ENCODE data around the gene METTL1.
A peak's percentile ranks its signal among the peaks of the same experiment; 100 is the strongest.

The METTL1 gene

DNA sequence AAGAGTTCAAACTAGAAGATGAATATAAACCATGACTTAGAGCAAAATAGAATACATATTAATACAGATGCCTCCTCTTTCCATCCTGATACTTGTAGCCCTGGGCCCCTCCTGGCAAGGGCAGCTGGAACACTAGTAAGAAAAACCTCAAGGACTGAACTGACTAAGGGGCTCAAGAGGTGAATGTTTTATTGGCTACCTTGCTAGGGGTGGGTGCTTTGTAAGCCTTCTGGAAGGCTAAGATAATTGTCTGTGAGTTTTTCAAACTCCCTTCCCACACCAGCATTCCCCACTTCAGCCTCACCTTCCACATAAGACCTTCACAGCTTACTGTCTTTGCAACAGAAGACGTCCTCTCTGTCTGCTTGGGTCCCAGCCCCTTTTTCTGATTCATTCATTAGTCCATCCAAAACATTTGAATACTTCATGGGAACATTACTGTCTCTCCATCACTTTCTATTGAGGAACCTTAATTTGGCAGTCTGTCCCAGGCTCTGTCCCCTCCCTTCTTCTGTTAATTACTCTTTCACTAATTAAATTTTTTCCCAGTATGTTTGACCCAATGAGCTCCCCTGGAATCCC lies 18.1 kb downstream of the METTL1 start:
- no peak for DNase-seq (ENCODE audit: low read depth)

DNA sequence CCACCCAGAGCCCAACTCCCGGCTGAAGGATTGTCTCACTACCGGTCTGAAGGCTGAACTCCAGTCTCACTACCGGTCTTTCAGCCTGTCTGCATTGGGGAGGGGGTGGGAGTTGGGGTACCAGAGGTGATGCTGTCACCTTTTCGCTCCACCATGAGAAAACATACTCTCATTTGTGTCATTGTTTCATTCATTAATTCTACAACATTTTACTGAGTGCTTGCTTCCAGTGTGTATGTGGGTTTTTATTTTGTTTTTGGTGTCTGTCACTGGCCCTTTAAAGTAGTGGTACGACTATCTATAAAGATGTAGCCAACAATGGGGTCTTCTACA lies 19.3 kb downstream of the METTL1 start:
- DNase-seq (ENCODE audit: low read depth) = no peak

DNA sequence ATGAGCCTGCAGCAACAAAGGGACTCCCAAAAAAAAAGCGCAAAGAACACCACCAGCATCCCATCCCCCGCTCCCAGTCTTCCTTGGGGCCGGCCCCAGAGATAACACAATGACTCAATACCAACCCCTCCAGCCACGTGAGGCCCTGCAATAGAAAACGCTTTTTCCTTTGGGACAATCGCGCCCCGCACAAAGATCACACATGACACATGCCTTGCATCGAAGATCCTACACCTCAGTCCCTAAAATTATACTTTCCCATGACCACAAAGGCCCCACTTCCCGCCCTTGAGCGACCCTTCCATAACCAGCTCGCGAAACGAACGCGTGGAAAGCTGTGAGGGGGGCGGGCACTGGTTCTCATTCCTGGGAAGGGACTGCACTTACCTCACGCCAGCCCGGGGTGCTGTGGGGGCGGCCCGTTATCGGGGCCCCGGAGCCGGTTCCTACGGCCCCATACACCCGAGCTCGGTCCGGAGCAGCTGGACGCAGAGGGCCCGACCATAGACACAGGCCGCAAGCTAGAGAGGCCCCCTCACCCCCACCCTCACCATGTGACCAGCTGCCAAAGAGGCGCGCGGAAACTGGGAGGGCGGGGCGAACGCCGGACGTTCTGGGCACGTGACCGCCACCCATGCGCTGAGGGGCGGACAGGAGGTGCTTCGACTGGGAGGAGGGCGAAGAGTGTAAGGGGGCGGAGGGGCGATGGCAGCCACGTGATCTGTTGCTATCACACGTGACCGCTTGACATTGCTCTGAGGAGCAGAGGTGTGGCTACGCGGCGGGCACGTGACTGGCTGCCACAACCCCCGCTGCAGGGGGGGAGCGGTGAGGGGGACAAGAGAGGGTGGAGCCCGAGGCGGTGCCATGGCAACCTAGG lies 19.9 kb downstream of the METTL1 start, which contains the start of gene CDK4:
Gene CDK4, minus strand, starts transcription at position 523 of the 880 bp plus-strand sequence. CDS start 593 bp downstream, outside the sequence.
- DNase-seq (ENCODE audit: low read depth) = peak; percentile 94

DNA sequence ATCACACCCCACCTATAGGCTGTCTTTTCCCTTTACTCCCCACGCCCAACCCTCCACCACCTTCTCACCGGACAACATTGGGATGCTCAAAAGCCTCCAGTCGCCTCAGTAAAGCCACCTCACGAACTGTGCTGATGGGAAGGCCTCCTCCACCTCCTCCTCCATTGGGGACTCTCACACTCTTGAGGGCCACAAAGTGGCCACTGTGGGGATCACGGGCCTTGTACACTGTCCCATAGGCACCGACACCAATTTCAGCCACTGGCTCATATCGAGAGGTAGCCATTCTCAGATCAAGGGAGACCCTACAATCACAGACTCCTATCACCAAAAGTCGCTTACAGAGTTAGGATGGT lies 20.5 kb downstream of the METTL1 start:
- no peak for DNase-seq (ENCODE audit: low read depth)

DNA sequence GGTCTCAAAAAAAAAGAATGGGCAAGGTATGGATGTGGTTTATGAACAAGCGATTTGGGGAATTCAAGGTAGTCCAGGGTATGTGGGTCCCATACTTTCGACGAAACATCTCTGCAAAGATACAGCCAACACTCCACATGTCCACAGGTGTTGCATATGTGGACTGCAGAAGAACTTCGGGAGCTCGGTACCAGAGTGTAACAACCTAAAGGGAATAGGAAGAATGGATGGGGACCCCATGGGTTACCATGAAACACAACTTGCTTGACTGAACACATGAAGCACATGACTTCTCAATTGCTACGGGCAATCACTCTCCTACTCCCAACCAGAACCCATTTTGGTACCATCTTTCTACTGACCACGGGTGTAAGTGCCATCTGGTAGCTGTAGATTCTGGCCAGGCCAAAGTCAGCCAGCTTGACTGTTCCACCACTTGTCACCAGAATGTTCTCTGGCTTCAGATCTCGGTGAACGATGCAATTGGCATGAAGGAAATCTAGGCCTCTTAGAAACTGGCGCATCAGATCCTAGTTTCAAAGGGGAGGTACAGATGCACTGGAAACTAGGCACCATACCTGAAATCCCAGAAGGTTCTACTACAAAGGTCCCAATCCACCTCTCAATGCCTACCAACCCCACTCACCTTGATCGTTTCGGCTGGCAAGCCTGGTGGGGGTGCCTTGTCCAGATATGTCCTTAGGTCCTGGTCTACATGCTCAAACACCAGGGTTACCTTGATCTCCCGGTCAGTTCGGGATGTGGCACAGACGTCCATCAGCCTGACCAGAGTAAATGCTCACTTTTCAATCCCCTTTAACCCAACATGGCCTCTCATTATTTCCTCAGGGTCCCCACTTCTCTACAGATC lies 21.1 kb downstream of the METTL1 start:
- no peak for DNase-seq (ENCODE audit: low read depth)

DNA sequence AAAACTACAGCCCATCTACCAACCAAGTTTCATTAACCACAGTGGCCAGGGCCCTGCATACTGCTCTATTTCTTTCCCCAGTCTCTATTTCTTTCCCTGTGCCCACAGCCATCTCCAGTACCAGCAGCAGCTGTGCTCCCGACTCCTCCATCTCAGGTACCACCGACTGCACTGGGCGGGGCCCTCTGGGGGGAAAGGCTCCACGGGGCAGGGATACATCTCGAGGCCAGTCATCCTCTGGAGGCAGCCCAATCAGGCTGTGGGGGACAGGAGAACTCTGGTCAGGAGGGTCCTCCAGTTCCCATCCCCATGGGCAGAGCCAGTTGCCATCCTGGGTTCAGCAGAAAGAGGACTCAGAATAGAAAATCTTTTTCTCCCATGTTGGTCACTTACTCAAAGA lies 22.8 kb downstream of the METTL1 start:
- no peak for DNase-seq (ENCODE audit: low read depth)

DNA sequence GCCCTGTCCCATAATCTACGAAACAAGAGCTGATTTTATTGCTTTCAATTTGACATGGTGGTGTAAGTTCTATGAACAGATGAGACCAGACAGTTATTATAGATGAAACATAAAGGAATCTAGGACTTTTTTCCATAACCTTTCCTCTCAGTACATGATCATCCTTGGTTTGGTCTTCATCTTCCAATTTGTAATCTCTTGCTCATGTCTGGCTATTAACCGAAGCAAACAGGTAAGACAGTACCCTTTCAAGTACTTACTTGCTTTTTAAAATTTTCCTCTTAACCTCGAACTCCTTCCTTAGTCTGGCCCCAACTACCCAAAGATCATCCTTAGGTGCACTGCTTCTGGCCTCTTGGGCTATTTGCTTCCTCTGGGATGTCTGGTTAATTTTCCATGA lies 25.9 kb downstream of the METTL1 start:
- no peak for DNase-seq (ENCODE audit: low read depth)

DNA sequence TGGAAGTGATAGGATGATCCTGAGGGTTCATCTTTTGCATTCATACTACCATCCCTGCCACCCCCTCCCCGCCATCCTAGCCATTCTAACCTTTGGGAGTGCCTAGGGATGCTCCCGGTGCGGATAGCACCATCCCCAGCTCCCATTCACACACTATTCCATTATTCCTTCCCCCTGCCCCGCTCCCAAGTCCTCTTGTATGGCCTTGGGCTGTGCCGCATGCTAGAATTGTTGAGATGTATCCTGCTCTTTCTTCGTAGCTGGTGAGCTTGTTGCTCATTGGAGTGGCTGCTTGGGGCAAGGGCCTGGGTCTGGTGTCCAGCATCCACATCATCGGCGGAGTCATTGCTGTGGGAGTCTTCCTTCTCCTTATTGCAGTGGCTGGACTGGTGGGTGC lies 26.4 kb downstream of the METTL1 start:
- DNase-seq (ENCODE audit: low read depth) = no peak

DNA sequence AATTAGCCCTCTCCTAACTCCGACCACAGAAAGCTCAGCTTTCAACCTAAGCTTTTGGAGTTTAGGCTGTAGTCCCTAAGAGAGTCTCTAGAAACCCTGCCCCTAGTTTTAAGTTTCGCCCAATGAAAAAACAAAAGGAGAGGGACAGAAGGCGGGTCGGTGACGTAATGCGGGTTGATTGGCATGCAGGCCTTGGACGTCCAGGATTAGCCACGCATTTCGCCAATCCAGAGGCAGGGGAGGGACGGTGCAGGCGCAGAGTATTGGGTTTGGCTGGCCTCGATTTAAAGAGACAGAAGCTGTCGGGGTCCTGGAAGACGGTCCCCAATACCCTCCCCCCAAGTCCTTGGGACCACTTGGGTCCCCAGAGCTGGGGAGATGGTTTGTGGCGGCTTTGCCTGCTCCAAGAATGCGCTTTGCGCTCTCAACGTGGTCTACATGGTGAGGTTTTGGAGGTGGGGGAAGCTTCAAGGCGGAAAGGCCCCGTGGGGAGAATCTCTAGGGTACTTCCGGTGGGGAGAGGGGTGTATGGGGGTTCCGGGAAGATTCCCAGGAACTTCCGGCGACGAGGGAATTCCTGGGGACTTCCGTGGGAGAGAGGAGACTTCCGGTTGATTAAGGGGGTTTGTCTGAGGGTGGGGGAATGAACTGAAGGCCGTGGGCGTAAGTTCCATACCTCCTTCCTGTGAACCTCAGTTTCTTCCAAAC lies 27.0 kb downstream of the METTL1 start, which contains the start of gene TSPAN31:
Gene TSPAN31, plus strand, starts transcription at position 263 of the 708 bp plus-strand sequence. Its CDS starts 116 bp downstream, at position 379.
- peak; percentile 92 for DNase-seq (ENCODE audit: low read depth)

DNA sequence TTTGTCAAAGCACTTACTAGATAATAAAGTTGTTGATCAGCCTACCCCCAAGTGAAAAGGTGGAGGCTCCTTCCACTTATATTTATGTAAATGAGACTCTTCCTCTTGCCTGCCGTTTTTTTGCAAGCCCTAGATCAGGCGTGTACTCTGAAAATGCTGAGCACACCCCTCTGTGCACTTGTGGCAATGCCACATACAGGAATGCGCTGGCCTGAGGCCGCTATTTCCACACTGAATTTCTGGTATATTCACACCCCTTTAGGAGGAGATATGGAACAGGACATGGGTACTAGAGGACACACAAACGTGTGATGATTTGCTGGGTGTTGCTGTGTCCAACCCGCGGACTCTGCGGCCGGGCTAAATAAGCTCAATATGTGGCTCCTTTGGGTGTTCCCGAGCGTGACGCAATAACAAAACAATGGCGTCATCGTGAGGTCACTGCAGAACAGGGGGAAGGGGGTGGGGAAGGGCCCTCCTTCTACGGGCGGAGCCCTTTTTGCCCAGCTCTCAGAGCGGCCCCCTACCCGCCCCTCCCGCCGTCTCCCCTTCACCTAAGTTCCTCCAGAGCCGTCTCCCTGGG lies 27.6 kb downstream of the METTL1 start:
- no peak for DNase-seq (ENCODE audit: low read depth)

DNA sequence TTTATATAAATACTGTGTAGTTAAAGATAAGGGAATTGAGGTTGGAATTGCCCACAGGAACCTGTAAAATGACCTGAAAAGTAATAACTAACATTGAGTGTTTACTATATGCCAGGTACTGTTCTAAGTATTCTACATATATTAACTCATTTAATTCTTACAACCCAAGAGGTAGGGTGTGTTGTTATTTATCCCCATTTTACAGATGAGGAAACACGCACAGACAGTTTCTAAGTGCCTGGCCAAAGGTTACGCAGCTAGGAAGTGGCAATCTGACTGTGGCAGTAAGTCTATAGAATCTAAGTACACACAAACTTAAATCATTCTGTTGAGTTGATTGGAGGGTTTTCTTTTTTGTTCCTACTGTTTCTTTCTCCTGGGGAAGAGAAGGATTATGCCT lies 28.1 kb downstream of the METTL1 start:
- DNase-seq (ENCODE audit: low read depth) = no peak

DNA sequence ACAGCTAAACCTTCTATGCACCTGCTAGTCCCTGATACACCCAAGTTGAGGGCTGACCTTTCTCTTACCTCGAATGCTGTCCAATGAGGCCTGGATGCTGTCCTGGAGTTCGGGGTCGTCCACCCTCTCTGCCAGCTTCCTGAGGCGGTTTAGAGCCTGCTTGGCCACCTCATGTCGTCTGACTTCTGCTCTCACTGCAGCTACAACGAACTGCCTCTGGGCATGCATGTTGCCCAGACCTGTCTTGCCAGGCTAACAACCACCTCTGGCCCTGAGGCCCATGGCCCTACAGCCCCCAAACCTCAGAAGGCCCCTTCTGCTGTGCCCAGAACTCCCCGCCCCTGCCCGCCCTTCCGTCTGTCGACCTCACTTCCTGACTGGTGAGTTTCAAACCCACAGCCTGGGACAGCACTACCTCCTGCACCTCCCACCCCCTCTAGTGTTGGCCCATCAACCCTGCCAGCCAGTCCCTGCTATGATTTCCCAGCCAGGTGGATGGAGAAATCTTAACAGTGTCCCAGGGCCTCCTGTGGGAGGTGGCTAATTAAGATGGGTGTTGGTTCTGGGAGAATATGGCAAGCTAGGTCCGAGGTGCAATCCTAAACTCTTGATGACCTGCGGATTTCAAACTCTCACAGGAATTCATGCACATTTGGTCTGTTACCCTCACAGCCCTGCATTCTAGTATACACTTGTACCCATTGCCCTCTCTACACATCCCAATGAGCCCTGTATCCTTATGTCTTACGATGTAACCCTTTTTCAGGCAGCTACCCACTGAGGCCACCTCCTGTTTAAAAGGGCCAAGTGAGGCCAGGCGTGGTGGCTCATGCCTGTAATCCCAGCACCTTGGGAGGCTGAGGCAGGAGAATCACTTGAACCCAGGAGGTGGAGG lies 29.8 kb downstream of the METTL1 start:
- no peak for DNase-seq (ENCODE audit: low read depth)

DNA sequence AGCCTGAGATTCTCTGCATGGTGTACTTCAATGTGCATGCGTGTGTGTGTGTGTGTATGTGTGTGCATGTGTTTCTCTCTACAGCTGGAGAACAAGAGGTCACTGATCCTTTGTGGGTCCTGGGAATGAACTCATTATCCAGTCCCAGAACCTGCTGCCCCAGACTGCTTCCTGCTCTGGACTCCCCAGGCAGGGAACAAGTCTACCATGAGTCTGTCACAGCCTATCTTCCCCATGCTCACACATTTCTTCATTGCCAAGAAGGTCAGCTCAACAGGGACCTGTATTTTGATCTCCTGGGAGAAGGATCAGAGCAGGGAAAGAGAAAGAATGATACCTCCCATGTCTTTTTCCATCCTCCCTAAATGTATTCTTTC lies 30.5 kb downstream of the METTL1 start:
- no peak for DNase-seq (ENCODE audit: low read depth)

DNA sequence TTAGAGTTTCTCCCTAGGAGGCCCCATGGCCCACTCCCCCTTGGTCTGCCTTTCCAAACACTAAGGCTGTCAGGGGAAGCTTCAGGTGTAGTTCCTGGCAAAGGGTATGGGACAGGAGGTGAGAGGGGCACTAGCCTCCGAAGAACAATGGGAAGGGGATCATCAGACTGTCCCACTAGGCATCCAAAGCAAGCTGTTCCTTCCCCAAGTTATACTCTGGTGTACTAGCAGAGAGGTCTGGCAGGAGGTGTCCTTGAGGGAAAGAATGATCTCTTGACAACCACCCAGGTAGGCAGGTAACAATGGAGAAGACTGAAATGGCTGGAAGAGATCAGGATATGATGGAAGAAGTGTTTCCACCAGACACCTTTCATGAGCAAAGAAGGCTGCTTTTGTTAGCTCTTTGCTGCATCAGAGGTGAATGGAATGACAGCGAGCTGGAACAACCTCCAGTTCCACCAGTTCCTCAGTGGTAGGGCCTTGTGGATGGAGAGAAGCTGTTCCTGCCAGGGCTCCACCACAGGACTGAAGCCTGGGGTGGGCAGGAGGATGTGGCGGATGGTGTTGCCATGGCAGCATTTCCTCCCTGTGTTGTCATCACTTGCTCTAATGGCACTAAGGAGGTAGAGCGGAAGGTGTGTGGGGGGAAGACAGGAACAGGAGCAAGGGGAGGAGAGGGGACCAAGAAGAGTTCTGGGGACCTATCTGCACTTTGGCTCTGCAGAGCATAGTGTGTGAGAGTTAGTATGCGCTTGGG lies 31.1 kb downstream of the METTL1 start:
- DNase-seq (ENCODE audit: low read depth) = no peak

DNA sequence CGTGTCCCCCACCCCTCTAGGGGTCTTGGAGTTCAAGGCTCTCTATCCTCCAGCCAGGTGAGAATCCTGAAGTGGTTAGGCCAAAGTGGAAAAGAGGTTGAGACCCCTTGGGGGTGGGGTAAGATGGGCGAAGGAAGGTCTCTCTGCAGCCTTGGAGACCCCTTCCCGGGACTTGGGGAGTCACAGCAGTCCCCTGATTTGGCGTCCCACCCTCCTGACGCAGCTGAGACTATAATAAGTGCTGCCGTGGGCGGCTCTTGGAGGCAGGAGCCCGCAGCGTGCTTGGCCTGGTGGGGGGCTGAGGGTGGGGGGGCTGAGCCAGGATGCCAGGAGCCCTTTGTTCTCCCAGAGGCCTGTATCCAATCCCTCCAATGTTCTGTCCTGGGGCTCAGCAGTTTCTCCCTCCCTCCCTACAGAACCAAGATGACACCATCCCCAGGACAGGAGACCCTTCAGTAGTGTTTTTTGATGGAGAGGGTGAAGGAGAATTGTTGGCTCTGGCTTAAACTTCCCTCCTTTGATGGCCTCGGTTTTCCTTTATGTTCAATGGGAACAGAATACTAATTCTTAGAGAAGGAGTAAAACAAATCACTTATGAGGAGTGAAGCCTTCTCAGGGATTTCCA lies 31.9 kb downstream of the METTL1 start:
- DNase-seq (ENCODE audit: low read depth) = no peak

DNA sequence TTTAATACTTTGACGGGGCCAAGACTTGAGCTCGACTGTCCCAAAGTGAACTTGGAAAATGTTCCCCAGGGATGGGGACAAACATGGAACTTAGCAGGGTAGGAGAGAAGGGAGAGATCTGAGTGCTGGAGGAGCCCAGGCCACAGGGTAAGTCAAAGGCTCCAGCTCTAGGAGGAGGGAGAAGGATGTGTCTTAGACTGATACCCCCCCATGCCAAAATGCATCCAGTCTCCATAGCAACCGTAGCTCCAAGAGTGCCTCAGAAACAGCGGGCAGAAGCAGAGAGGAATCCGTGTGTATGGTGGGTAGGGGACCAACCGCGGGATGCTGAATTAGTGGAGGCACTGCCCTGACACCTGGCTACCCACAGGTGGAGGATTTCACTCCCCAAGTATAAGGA lies 32.5 kb downstream of the METTL1 start:
- no peak for DNase-seq (ENCODE audit: low read depth)

DNA sequence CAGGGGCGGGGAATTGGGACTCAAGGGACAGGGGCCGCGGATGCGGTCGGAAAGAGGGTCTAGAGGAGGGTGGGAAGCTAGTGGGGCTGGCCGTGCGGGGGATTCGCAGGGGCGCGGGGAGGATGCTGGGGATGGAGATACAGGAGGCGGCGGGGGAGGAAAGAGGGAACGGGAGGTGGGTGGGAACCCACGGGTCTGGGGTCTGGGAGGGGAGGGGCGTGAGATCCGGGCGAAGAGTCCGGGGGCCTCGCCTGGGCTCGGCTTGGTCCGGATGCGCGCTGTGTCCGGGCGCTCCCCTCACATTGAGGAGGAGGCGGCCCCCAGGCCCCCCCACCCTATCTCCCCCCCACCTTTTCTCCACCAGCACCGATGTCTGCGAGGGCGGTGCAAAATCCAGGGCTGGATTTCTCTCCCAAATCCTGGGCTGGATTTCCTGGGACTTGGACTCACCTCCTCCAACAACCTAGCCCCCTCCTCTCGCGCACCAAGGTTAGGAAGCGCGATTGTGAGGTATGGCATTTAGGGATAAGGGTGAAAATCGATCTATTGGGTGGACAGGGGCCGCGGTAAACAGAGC lies 33.2 kb downstream of the METTL1 start, which contains the start of gene AGAP2:
Gene AGAP2, minus strand, starts transcription at position 82 of the 577 bp plus-strand sequence. CDS start 496 bp downstream, outside the sequence.
- DNase-seq (ENCODE audit: low read depth) = no peak

DNA sequence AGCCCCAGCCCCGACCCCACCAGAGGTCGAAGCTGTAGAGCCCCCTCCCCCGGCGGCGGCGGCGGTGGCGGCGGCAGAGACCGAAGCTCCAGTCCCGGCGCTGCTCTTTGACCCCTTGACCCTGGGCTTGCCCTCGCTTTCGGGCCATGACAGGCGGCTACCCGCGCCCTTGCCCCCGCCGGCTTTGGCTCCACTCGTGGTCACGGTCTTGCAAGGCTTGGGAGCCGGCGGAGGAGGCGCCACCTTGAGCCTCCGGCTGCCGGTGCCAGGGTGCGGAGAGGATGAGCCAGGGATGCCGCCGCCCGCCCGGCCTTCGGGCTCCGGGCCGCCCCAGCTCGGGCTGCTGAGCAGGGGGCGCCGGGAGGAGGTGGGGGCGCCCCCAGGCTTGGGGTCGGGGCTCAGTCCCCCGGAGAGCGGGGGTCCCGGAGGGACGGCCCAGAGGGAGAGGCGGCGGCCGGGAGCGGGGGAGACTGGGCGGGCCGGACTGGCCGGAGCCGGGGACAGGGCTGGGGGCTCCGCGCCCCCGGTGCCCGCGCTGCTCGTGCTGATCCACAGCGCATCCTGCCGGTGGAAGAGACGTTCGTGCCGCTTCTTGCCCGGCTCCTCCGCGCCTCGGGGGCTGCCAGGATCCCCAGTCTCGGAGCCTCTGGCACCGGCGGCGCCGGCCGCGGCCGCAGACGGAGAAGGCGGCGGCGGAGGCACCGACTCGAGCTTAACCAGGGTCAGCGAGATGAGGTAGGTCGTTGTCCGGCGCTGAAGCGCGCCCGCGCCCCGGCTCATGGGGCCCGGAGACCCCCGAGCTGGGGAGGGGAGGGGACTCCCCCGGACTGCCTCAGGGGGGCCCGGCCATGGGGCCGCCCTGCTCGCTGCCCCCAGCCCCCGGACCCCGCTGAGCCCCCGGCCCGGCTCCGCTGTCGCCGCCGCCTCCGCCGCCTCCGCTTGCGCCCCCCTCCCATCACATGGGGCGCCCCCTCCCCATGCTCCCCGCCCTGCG lies 34.1 kb downstream of the METTL1 start:
- no peak for DNase-seq (ENCODE audit: low read depth)
